SK-N-MC (cell line): ENCODE results near the gene CDH4.

ENCODE experiments used
- DNase-seq: peaks from one replicate; pipeline ENCODE4 v3.0.0-alpha.2; 2011; ENCODE audit warnings: low read depth, low spot score
- H3K27ac ChIP-seq: fragments of 200-600 bp; sonication (generic); 2 replicates; pipeline ENCODE4 v1.5.1; 2016; ENCODE audit warnings: mixed run types
- H3K36me3 ChIP-seq: fragments of 200-600 bp; sonication (generic); 2 replicates; pipeline ENCODE4 v1.6.1; 2017; ENCODE audit warnings: antibody characterized with exemption, low read length, mixed read lengths; ENCODE audit not compliant: insufficient read depth
- H3K4me3 ChIP-seq: fragments of 200-600 bp; sonication (generic); 2 replicates; pipeline ENCODE4 v1.5.1; 2016
- H3K9ac ChIP-seq: fragments of 200-600 bp; sonication (generic); 2 replicates; pipeline ENCODE4 v1.8.0; 2017; ENCODE audit warnings: mixed run types, mixed read lengths; ENCODE audit not compliant: insufficient read length
- H3K9me3 ChIP-seq: fragments of 200-600 bp; sonication (generic); 2 replicates; pipeline ENCODE4 v1.6.1; 2017; ENCODE audit warnings: low read depth, mild to moderate bottlenecking, antibody characterized with exemption, low read length, moderate library complexity, mixed read lengths
- EZH2 ChIP-seq: fragments of 200-600 bp; sonication (generic); IDR thresholded peaks from one replicate; pipeline ENCODE4 v1.6.1; 2017; ENCODE audit warnings: antibody characterized with exemption
- FOXP2 ChIP-seq: optimal IDR thresholded peaks from 2 replicates; pipeline ENCODE3; 2011; ENCODE audit warnings: mild to moderate bottlenecking, moderate library complexity; ENCODE audit not compliant: insufficient read depth; ENCODE audit errors: extremely low read length, control extremely low read depth
- POLR2AphosphoS5 ChIP-seq: IDR thresholded peaks from 2 replicates; pipeline ENCODE4 v1.6.1; 2012; ENCODE audit warnings: mild to moderate bottlenecking, low read depth, low read length, borderline replicate concordance

Gene CDH4

DNA sequence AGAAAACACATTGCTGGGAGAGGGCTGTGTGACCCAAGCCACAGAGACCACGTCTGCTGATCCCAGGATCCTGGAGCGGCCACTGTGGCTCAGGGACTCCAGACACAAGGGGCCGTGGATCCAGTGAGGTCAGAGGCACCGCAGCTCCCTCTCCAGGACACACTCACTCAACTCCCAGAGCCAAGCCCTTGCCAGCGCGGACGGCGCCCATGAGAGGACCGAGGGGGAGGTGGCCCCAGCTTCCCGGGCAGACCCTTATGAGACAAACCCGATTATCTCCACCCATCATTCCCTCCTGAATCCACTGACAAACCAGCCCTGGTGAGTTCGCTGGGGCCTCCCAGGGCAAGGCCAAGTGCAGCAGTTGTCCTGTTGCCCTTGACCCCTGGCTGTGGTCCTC is 612.4 kb downstream of the CDH4 start:
- no peak overlapping the region for H3K4me3 ChIP-seq
- TF ChIP-seq POLR2AphosphoS5 = no peak
- TF ChIP-seq EZH2 = no peak
- no peak for TF ChIP-seq FOXP2
- H3K9me3 ChIP-seq = no peaks in the 10 kb centered on the region
- no peak for DNase-seq
- H3K9ac ChIP-seq = no peak overlapping the region
- no peak overlapping the region for H3K27ac ChIP-seq
- H3K36me3 ChIP-seq = no peaks in the 10 kb centered on the region

GRCh38 chr20:61865353-61865752 is 613.3 kb downstream of the CDH4 start:
- Histone ChIP-seq H3K36me3 (no peaks in the 10 kb centered on the region), H3K9ac (no peak overlapping the region), H3K4me3 (no peak overlapping the region), H3K27ac (no peak overlapping the region), H3K9me3 (no peaks in the 10 kb centered on the region)
- DNase-seq = no peak
- TF ChIP-seq FOXP2 (no peak), EZH2 (no peak), POLR2AphosphoS5 (no peak)

- no peaks in the 10 kb centered on the region for H3K9me3 ChIP-seq
- no peaks in the 10 kb centered on the region for H3K36me3 ChIP-seq
- no peak overlapping the region for H3K27ac ChIP-seq
- TF ChIP-seq FOXP2 = no peak
- TF ChIP-seq EZH2 = no peak
- no peak for TF ChIP-seq POLR2AphosphoS5
- no peak overlapping the region for H3K4me3 ChIP-seq
- no peak for DNase-seq
- H3K9ac ChIP-seq = no peak overlapping the region
Observed at GRCh38 chr20:61866165-61866564, 614.1 kb downstream of the CDH4 start.

GRCh38 chr20:61868006-61868405 is 615.9 kb downstream of the CDH4 start:
- no peak overlapping the region for H3K27ac ChIP-seq
- no peaks in the 10 kb centered on the region for H3K9me3 ChIP-seq
- H3K9ac ChIP-seq = no peak overlapping the region
- H3K36me3 ChIP-seq = no peaks in the 10 kb centered on the region
- H3K4me3 ChIP-seq = no peak overlapping the region
- DNase-seq = no peak
- TF ChIP-seq FOXP2 (no peak), EZH2 (no peak), POLR2AphosphoS5 (no peak)

DNA sequence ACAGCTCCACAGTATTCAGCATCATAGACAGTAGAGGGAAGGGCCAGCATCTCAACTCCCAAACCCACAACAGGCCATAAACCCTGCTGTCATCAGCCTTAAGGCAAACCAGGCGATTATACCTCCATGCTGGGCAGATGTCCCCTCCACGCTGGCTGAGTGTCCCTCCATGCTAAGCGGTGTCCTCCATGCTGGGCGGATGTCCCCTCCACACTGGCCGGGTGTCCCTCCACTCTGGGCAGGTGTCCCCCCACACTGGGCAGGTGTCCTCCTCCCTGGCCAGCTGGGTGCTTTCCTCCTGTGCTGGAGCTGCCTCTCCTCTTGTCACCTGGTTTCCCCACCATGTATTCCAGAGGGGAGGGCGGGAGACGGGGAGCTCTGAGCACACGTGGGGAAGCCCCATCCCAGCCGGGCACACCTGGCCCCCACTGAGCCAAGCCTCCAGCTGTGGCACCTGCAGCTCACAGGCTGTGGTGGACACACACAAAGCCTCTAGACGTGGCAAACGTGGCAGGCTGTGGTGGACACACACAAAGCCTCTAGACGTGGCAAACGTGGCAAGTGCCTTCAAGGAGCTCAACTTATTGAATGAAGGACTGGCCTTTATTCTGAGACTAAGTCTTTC is 616.5 kb downstream of the CDH4 start:
- no peak for DNase-seq
- H3K27ac ChIP-seq = no peak overlapping the region
- H3K36me3 ChIP-seq = no peaks in the 10 kb centered on the region
- no peak overlapping the region for H3K4me3 ChIP-seq
- no peak for TF ChIP-seq EZH2
- TF ChIP-seq POLR2AphosphoS5 = no peak
- TF ChIP-seq FOXP2 = no peak
- H3K9me3 ChIP-seq = no peaks in the 10 kb centered on the region
- no peak overlapping the region for H3K9ac ChIP-seq

DNA sequence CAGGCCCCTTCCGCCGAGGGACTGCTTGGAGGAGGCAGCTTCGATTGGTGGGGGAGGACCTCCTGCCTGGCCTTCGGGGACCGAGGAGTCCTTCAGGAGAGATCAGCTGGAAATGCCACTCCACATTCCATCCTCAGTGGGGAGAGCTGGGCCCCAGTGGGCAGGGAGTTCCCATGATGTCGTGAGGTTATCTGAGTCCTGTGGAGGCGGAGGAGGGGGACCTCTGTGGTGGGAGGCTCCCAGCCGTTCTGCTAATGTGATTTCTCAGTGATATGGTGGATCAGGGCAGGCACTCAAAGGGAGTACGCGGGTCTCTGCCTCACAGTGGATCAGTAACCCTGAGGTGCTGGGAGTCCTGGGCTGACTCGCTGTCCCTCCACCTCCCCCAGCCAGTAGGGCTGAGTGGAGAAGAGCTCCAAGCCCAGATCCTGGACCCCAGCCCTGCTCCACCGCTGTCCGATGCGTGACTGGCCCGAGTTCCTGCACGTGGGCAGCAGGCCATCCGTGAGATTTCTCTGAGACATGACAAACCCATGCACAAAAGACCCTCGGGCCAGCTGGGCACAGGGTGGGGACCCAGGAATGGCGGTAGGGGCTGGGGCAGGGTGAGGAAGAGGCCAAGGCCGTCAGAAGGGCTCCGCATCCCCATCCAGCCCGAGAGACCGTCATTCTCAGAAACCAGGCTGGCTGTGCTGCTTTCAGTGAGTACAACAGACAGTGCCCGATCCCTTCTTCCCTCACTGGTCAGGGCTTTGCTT is 617.9 kb downstream of the CDH4 start:
- Histone ChIP-seq H3K36me3 (no peaks in the 10 kb centered on the region), H3K9me3 (no peaks in the 10 kb centered on the region), H3K9ac (no peak overlapping the region), H3K4me3 (no peak overlapping the region), H3K27ac (no peak overlapping the region)
- no peak for DNase-seq
- TF ChIP-seq FOXP2 (no peak), EZH2 (no peak), POLR2AphosphoS5 (no peak)

DNA sequence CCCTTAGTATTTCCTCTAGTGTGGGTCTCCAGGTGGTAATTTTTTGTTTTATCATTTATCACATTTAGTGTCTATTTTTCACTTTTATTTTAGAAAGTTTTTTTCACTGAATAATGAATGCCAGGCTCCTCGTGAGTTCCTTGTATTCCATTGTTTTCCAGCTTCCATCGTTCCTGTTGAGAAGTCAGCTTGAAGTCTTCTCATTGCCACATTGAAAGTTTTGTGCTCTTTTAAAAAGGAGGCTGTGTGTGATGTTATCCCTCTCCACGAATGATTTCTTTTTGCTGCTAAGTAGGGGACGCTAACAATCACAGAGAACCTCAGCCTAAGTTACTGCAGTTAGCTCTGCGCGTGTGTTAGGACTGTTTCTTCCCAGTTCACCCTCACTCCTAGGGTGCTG is 619.1 kb downstream of the CDH4 start:
- H3K36me3 ChIP-seq = no peaks in the 10 kb centered on the region
- H3K4me3 ChIP-seq = no peak overlapping the region
- H3K9ac ChIP-seq = no peak overlapping the region
- no peaks in the 10 kb centered on the region for H3K9me3 ChIP-seq
- H3K27ac ChIP-seq = no peak overlapping the region
- no peak for DNase-seq
- no peak for TF ChIP-seq POLR2AphosphoS5
- no peak for TF ChIP-seq FOXP2
- TF ChIP-seq EZH2 = no peak

- Histone ChIP-seq H3K36me3 (no peaks in the 10 kb centered on the region), H3K27ac (no peak overlapping the region), H3K9ac (no peak overlapping the region), H3K4me3 (no peak overlapping the region), H3K9me3 (no peaks in the 10 kb centered on the region)
- no peak for DNase-seq
- TF ChIP-seq FOXP2 (no peak), POLR2AphosphoS5 (no peak), EZH2 (no peak)
Observed at GRCh38 chr20:61871913-61872312, 619.9 kb downstream of the CDH4 start.
